ENCODE results near the gene POLR3H. TPM values are rescaled to one million over a fixed set of nuclear protein-coding genes. Genes with fewer than 3 reads are reported as not detected.
"Not testable (repeated sequence)": the region's sequence is repeated elsewhere in the genome, so short reads cannot be mapped to it uniquely, and the experiment has no call there.

POLR3H gene, protein sequence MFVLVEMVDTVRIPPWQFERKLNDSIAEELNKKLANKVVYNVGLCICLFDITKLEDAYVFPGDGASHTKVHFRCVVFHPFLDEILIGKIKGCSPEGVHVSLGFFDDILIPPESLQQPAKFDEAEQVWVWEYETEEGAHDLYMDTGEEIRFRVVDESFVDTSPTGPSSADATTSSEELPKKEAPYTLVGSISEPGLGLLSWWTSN
- total RNA-seq: 9.8 and 18.1 TPM in 2 replicates

DNA sequence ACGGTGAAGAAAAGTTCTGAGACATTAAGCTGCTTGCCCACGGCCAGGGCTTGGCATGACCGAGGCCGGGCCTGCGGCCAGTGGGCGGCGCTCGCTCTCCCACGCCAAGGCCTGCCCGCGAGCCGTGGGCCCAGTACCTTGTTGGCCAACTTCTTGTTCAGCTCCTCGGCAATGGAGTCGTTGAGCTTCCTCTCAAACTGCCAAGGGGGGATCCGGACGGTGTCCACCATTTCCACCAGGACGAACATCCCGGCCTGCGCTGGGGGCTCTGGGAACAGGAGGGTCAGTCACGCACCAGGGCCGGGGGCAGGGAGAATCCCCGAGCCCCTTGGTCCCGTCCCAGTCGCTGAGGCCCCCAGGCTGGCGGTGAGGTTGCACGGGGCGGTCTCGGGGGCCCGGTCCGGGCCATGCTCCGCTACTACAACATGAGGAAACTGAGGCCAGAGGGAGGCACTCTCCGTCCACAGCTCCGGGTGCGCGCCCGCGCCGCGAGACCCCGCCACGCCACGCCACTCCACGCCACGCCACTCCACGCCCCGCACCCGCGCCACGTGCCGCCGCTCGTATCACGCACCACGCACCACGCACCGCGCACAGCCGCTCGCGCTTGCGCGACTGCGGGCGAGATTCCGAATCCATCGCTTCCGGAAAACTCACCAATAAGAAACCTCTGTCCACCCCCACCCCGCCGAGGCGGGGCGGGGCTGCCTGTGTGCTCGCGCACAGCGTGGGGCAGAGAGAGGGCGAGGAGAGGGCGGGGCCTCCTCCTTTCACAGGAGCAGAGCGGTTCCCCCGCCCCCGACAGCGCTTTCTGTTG lies at the start of gene POLR3H:
Gene POLR3H, minus strand, starts transcription at position 617 of the 817 bp plus-strand sequence. Its CDS starts 369 bp downstream, at position 248.
- peak; percentile 52 for DNase-seq (ENCODE audit: extremely low read depth, low read depth, low spot score)

DNA sequence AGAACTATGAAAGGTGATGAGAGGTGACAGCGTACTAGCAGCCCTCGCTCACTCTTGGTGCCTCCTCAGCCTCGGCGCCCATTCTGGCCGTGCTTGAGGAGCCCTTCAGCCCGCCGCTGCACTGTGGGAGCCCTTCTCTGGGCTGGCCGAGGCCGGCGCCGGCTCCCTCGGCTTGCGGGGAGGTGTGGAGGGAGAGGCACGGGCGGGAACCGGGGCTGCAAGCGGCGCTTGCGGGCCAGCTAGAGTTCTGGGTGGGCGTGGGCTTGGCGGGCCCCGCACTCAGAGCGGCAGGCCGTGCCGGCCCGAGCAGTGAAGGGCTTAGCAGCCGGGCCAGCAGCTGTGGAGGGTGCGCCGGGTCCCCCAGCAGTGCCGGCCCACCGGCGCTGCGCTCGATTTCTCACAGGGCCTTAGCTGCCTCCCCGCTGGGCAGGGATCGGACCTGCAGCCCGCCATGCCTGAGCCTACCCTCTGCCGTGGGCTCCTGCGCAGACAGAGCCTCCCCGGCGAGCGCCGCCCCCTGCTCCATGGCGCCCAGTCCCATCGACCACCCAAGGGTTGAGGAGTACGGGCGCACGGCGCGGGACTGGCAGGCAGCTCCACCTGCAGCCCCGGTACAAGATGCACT lies 49.2 kb upstream of the POLR3H start:
- DNase-seq (ENCODE audit: extremely low read depth, low read depth, low spot score): not testable (repeated sequence)

DNA sequence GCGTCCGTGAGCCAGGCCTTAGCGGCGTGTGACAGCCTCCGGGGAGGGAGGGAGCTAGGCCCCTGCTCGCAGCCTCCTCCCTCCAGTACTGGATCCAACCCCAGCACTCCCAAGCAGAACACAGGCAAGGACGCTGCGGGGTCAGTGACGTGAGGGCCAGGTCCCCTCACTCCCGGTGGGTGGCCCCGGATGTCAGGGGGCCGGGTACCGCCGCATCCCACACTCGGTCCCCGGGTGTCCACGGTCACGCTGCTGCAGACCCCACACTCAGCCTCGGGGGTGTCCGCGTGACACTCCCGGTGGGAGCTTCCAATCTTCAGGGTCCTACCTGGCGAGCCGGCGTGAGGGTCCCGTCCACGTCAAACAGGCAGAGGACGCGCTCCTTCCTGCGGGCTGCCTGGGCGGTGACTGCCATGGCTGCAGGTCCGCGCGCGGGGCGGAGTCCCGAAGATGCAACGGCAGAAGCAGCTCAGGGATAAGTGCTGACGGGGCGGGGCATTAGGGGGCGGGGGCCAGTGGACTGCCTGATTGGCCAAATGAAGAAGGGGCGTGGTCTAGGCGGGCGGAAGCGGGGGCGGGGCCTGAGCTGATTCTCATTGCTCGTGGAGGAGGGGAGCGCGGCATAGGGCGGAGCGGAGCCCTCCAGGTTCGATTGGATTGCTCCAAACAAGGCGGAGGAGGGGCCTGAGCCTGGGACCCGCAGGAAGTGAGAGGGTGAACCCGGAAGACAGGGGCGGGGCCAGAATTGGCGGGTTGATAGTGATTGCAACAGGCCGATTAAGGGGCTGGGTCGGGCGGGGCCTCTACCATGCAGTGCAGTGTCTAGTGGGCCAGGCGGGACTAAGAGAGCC lies 45.3 kb upstream of the POLR3H start, which contains the start of gene PMM1:
Gene PMM1, minus strand, starts transcription at position 450 of the 851 bp plus-strand sequence. Its CDS starts 35 bp downstream, at position 415.
- peak; percentile 85 for DNase-seq (ENCODE audit: extremely low read depth, low read depth, low spot score)

DNA sequence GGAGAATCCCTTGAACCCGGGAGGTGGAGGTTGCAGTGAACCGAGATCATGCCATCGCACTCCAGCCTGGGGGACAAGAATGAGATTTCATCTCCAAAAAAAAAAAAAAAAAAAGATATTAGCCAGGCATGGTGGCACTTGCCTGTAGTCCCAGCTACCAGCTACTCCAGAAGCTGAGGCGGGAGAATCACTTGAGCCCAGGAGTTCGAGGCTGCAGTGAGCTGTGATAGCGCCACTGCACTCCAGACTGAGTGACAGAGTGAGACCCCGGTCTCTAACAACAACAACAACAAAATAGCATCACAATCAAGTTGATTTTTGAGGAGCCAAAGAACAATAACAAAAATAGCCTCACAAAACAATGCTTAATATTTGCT lies 43.1 kb upstream of the POLR3H start:
- no peak for DNase-seq (ENCODE audit: extremely low read depth, low read depth, low spot score)

DNA sequence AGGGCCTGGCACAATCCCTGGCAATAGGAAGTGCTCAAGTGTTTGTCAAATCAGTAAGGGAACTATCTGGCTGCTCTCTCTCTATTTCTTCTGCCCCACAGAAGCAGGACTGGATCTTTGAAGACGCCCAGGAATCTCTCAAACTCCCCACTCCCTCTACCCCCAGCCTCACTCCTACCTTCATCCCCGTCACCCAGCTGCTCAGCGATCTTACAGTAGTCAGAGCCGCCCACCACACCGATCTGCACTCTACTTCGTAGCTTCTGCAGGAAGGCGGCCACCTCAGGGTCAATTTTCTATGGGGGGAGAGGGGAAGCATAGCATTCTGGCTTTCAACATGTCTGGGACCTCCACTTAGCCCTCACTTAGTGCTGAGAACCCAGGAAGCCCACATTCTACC lies 41.6 kb upstream of the POLR3H start:
- DNase-seq (ENCODE audit: extremely low read depth, low read depth, low spot score): no peak

DNA sequence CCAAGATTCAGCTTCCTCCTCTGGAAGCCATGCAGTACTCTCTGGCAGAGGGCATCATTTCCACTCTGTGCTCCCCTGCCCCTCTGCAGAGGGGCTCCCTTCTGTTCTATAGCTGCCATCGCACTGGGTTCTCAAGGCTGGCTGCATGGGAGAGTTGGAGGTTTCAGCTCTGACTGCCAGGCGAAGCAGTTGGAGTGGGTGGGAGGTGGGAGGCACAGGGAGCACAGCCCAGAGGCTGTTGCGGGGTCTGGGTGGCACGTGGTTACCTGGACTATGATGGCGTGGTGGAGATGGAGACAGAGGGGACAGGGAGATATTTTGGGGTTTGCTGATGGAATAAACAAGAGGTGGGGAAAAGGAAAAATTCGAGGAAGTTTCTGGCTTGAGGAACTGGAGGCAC lies 40.6 kb upstream of the POLR3H start:
- DNase-seq (ENCODE audit: extremely low read depth, low read depth, low spot score): no peak

DNA sequence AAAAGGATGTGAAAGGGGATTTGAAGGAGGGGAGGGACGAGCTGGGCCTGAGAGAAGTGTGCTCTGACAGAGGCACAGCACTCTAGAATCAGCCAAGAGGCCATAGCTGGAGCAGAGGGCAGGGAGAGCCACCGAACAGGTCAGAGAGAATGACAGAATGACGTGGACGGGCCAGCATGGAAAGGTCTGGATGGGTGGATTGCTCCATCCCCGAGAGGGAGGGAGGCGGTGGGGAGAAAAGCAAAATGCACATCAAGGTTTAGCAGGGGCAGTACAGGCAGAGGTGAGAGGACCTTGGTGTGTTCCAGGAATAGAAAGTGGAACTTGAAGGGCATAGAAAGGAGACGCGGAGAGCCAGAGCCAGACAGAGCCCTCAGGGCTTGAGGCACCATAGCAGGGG lies 38.4 kb upstream of the POLR3H start:
- no peak for DNase-seq (ENCODE audit: extremely low read depth, low read depth, low spot score)

DNA sequence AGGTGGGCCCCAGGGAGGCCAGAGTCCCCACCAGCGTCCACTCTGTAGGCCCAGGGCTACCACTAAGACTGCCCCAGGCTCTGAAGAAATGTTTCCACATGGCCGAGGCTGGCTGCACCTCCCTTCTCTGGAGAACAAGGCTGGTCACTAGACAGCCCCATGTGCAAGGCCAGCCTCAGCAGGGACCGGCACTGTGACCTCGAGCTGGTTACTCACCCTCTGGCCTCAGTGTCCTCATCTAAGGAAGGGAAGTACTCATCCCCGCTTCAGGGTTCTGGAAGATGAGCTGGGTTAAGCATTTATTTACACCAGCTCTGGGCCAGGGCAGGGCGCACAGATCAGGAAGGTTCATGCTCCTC lies 35.7 kb upstream of the POLR3H start:
- no peak for DNase-seq (ENCODE audit: extremely low read depth, low read depth, low spot score)

DNA sequence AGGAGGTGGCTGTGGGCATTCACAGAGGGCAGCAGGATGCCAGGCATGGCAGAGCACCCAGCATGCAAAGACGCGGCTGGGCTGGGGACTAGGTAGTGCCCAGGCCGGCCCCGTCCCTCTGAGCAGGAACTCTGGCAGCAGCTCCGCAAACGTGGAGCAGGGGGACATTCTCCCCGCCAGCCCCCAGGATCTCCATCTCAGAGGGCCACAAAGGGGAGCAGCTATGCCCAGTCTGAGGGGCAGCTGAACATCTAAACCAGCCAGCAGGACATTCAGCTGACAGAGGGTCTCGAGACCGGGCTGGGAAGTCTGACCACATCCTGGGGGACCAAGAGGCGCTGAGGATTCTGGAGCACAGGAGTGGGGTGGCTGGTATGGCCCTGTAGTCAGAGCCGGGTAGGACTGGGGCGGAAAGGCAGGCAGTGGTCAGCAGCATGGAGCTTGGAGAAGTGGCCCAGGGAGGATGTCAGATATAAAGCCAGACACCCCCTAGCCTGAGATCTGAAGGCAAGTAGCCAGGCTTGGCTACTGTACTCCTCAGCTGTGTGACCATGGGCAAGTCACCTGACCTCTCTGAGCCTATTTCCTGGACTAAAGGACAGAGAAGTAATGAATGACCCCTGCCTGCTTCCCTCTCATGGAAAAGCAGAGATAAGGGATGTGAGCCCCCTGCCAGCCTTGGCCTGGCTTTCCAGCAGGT lies 35.2 kb upstream of the POLR3H start:
- no peak for DNase-seq (ENCODE audit: extremely low read depth, low read depth, low spot score)

DNA sequence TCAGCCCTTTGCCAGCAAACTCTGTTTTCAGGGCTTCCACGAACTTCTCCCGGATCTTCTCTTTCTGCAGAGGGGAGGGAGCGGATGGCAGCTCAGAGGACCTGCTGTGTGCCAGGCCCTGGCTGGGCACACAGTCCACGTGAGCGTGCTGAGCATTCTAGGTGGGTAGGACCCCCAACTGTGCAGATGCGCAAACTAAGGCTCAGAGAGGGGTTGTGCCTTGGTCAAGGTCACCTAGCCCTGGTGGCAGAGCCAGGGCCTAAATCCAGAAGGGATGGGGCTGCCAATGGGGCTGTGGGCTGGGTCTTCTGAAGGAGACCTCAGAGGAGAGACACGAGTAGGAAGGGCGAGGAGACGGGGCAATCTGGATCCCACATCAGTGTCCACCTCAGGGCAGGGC lies 34.5 kb upstream of the POLR3H start:
- no peak for DNase-seq (ENCODE audit: extremely low read depth, low read depth, low spot score)

DNA sequence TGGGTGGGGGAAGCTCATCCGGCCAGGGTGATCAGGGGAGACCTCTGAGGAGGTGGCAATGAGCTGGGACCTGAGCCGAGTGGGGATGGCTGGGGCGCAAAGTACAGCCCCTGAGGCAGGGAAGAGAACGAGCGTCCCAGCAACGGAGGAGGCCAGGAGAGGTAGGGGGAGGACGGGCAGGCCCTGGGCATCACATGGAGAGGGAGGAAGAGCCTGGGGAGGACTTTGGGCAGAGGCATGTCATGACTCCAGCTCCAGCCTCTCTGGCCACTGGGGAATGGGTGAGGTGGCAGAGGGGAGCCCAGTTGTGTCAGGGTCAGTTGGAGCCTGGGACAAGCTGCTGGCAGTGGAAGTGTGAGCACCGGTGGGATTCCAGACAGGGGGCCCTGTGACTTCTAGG lies 33.8 kb upstream of the POLR3H start:
- DNase-seq (ENCODE audit: extremely low read depth, low read depth, low spot score): no peak

DNA sequence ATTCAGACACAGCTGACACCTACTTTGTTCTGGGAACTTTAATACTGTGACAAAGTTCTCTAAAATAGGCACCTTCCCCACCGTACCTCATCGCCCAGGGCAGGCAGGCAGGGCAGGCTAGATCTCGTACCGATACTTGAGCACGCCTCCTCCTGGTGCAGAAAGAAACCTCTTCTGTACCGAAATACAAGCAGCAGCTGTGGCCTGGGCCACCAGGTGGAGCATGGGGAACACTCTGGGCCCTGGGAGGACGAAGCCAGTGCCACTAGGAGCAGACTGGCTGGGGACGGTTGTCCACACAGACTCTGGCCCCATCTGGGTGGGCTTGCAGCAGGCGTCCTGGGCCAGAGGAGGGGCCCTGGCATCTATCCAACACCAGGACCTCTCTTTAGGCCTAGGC lies 32.6 kb upstream of the POLR3H start:
- DNase-seq (ENCODE audit: extremely low read depth, low read depth, low spot score): no peak

DNA sequence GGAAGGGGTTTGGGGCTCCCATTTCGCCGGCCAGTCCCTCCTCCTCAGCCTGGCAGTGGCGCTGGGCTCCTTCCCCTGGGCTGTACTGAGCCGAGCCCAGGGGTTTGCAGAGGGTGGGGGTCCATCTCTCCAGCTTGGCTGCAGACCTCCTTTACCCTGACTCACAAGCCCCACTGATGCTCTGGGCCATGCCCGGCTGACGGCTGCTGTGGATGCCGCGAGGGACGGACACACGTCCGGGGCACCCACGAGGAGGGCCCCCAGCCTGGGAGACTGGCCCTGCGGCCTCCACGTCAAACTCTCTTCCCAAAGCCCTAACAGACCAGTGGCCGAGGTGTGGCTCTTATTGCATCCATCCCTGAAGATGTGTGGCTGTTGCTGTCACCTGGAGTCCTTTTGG lies 31.3 kb upstream of the POLR3H start:
- DNase-seq (ENCODE audit: extremely low read depth, low read depth, low spot score): no peak

DNA sequence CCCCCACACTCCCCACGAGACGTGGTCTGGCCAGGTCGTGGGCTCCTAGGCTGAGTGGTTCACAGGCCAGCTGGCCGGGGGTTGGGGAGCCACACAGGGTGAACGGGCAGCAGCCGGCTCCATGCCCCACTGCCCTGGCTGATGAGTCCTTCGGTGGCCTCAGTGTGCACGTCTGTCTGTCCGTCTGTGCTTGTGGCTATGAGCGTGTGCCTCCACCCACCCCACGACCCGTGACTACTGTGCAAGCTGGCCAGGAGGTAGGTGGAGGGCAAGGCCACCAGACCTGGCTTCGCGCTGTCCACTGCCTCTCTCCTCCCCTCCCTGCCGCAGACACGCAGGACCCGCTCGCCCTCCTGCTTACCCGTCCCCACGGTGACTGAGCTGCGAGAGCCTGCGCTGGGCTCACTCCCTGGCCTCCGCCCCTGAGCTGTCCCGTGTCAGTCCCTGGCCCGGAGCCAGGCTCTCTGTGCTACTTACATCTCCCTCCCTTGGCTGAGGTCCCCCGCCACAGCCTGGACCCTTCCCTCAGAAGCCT lies 30.6 kb upstream of the POLR3H start:
- no peak for DNase-seq (ENCODE audit: extremely low read depth, low read depth, low spot score)

DNA sequence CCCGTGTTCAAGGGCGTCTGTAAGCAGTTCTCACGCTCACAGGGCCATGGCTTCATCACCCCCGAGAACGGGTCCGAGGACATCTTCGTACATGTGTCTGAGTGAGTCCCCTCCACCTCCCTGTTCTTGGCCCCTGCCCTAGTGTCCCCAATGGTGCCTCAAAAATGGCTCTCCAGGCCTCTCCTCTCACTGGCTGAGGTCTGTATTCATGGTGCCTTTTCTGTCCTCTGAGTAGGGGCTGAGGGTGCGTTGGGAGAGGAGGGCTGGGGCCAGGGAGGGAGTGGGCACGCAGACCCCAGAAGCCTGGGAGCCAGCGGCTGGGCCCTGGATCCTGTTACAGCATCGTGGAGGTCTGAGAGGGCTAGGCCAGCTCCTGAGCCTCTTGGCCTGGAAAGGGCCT lies 29.4 kb upstream of the POLR3H start:
- DNase-seq (ENCODE audit: extremely low read depth, low read depth, low spot score): no peak

DNA sequence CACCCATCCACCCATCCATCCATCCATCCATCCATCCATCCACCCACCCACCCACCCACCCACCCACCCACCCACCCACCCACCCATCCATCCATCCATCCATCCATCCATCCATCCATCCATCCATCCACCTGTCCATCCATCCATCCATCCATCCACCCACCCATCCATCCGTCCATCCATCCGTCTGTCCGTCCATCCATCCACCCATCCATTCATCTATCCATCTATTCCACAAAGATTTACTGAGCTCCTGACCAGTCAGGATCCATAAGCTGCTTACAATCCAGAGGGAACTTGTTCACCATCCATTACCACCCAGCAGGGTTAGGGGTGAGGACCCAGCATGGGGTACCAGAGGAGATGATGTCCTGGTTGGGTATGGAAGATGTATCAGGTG lies 28.0 kb upstream of the POLR3H start:
- DNase-seq (ENCODE audit: extremely low read depth, low read depth, low spot score): not testable (repeated sequence)

DNA sequence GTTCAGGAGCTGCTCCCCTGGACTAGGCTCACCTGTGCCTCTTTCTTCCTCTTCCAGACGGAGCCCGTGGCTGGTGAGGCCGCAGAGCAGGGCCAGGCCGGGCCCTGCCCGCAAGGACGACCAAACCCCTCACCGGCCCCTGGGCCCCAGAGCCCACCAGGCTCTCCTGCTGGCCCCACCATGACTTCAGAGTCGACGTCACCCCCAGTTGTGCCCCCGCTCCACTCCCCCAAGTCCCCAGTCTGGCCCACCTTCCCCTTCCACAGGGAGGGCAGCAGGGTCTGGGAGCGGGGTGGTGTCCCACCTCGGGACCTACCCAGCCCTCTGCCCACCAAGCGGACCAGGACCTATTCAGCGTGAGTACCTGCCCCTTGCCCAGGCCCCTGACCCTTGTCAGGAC lies 27.5 kb upstream of the POLR3H start:
- DNase-seq (ENCODE audit: extremely low read depth, low read depth, low spot score): no peak

DNA sequence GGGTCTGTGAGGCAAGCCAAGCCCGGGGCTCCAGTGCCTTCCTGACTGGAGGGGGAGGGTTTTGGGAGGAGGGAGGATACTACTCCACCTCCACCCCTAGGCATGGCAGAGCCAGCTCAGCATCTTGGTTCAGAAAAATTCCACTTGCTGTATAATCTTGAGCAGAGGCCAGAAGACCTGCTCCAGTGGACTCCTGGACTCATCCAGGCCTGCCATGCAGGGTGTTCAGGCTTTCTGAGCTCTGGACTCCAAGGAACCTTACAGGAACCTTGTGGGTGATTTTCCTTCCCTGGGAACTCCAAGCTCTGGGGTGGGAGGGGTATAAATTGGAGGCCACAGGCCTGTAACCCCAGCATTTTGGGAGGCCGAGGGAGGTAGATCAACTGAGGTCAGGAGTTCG lies 26.0 kb upstream of the POLR3H start:
- no peak for DNase-seq (ENCODE audit: extremely low read depth, low read depth, low spot score)

DNA sequence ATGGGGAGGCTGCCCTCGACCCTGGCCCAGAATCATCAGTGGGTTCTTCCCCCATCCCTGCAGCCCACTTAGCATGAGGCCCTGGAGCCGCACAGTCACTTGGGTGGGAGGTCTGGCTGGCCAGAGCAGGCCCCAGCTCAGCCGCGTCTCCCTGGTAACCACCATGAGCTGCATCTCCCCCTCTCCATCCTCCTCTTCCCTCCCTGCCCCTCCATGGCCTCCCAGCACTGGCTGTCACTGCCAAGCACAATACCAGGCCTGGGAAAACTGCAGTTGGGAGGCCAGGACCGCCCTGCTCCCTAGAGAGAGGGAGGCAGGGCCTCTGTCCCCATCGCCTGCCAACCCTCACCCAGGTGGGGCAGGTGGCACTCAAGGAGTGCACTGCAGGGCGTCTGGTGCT lies 24.5 kb upstream of the POLR3H start:
- DNase-seq (ENCODE audit: extremely low read depth, low read depth, low spot score): no peak

DNA sequence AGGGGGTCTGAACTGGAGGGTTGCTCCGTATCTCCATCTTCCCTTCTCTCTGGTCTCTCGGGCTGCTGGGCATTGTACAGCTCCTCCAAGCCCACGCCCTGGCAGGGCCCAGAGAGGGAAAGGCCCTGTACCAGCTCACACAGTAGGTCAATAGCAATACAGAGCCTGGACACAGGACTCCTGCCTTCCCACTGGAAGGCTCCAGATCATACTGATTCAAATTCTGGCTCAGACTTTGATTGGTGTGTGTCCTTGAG lies 23.2 kb upstream of the POLR3H start:
- no peak for DNase-seq (ENCODE audit: extremely low read depth, low read depth, low spot score)
